Stimulated activated CD8-positive, alpha-beta memory T cell treated with anti-CD3 and anti-CD28 coated beads, Interleukin-15, amount 100 ng/mL, for 1 hour (primary cell): Measurements from ENCODE around the gene KLHDC10.
A peak's percentile ranks its signal among the peaks of the same experiment; 100 is the strongest.
"Not testable (repeated sequence)": the region's sequence is repeated elsewhere in the genome, so short reads cannot be mapped to it uniquely, and the experiment has no call there.

ENCODE experiments used
- DNase-seq: peaks from one replicate; pipeline ENCODE4 v3.0.0-alpha.2; 2020; ENCODE audit warnings: low read depth

KLHDC10 gene

GRCh38 chr7:130069978-130070860 is at the start of gene KLHDC10:
TSS of gene KLHDC10 (plus strand) at chr7:130070534. CDS start at chr7:130070644, 110 bp downstream.
- DNase-seq, result peak; percentile 94

- DNase-seq, result no peak
Measured at GRCh38 chr7:130021105-130021834, 49.1 kb upstream of the KLHDC10 start.

- no peak for DNase-seq
Measured at GRCh38 chr7:130022115-130022514, 48.2 kb upstream of the KLHDC10 start.

DNA sequence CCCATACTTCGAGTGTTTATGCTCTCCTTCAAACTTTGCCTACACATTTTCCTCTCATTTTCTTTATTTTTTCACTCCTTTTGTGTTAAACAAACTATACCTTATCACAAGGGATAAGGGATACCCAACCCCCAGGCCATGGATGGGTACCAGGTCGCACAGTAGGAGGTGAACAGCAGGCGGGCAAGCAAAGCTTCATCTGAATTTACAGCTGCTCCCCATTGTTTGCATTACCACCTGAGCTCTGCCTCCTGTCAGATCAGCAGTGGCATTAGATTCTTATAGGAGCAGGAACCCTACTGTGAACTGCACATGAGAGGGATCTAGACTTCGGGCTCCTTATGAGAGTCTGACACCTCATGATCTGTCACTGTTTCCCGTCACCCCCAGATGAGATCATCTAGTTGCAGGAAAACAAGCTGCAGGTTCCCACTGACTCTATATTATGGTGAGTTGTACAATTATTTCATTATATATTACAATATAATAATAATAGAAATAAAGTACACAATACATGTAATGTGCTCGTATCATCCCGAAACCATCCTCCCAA is 47.6 kb upstream of the KLHDC10 start:
- DNase-seq, result no peak

DNA sequence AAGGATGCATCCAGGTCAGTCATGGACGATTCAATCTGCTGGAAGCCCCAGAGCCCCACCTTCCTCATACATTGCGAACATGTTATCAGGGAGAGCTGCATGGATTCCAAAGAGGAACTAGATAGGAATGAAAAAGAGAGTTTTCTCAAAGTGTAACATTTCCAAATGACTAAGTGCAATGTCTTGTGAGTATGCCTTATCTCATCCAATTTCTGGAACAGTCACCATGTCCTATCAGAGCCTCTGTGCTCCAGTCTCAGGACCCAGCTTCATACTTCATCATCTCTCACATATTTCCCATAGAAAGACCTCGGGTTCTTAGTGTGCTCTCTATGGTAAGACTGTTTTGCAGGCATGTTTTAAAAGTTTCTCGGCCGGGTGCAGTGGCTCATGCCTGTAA is 45.9 kb upstream of the KLHDC10 start:
- no peak for DNase-seq

GRCh38 chr7:130032698-130033097 is 37.6 kb upstream of the KLHDC10 start:
- no peak for DNase-seq

GRCh38 chr7:130037703-130038102 is 32.6 kb upstream of the KLHDC10 start:
- DNase-seq, result no peak

DNA sequence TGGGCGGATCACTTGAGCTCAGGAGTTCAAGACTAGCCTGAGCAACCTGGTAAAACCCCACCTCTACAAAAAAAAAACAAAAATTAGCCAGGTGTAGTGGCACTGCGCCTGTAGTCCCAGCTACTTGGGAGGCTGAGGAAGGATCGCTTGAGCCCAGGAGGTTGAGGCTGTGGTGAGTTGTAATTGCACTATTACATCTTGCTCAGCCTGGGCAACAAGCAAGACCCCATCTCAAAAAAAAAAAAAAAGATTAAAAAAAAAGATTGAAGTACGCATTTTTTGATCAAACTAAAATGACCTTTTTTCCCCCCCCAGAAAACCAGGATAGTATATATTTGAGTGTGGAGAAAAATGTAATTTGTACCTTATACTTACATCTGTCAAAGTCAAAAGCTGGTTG is 29.8 kb upstream of the KLHDC10 start:
- DNase-seq, result no peak

DNA sequence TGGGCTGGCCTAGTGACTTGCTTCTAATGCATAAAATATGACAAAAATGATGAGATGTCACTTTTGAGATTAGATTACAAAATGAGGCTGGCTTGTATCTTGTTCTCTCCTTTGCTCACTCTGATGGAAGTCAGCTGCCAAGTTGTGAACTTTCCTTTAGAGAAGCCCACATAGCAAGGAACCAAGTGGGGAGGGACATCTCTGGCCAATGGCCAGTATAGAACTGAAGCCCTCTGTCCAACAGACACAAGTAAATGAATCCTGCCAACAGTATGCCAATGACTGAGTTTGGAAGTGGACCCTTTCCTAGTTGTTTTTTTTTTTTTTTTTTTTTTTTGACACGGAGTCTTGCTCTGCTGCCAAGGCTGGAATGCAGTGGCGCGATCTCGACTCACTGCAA is 22.5 kb upstream of the KLHDC10 start:
- no peak for DNase-seq

DNA sequence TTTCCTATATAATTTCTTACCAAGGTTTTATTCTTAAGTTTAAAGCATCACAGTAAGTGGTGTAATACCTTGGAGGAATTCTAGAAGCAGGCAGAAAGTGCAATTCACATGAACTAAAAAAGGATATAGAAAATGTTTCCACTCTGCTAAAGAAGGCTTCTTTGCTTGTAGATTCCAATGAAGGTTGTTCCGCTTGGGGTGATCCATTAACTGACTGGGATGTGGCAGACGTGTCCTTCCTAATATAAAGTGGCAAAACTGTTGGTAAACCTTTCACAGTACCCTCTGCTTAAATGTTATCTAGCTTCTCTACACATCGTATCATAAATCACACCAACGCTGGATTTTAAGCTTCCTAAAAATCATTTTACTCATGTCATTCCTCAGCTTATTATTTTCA is 21.4 kb upstream of the KLHDC10 start:
- DNase-seq, result no peak

DNA sequence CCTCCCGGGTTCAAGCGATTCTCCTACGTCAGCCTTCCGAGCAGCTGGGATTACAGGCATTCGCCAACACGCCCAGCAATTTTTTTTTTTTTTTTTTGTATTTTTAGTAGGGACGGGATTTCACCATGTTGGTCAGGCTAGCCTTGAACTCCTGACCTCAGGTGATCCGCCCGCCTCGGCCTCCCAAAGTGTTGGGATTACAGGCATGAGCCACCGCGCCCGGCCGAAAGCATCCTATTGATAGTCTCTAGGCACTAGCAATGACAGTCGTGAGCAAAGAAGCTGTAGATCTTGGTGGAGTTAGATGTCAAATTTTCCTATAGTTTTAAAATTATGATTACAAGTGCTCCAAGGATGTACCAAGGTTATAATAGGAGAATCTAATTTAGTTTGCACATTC is 18.1 kb upstream of the KLHDC10 start:
- DNase-seq, result not testable (repeated sequence)

- not testable (repeated sequence) for DNase-seq
Measured at GRCh38 chr7:130055198-130055597, 15.1 kb upstream of the KLHDC10 start.

DNA sequence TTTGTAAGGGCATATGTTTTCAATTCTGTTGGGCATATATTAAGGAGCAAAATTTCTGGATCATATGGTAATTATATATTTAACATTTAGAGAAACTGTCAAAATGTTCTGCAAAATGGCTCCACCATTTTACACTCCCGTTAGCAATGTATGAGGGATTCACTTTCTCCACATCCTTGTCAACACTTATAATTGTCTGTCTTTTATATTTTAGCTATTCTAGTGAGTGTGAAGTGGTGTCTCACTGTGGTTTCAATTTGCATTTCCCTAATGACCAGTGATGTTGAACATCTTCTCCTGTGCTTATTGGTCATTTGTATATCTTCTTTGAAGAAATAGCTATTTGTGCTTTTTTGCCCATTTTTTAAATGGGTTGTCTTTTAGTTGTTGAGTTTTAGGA is 8.1 kb upstream of the KLHDC10 start:
- no peak for DNase-seq

GRCh38 chr7:130063036-130063435 is 7.3 kb upstream of the KLHDC10 start:
- peak; percentile 62 for DNase-seq

DNA sequence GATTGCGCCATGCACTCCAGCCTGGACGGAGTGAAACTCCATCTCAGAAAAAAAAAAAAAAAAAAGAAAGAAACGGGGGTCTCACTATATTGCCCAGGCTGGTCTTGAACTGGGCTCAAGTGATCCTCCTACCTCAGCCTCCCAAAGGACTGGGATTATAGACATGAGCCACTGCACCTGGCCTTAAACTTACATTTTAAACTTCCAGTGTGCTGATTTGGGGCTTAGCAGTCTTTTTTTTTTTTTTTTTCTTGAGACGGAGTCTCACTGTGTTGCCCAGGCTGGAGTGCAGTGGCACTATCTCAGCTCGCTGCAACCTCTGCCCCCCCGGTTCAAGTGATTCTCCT is 5.8 kb upstream of the KLHDC10 start:
- DNase-seq, result not testable (repeated sequence)

GRCh38 chr7:130065500-130066152 is 4.7 kb upstream of the KLHDC10 start:
- DNase-seq, result no peak

DNA sequence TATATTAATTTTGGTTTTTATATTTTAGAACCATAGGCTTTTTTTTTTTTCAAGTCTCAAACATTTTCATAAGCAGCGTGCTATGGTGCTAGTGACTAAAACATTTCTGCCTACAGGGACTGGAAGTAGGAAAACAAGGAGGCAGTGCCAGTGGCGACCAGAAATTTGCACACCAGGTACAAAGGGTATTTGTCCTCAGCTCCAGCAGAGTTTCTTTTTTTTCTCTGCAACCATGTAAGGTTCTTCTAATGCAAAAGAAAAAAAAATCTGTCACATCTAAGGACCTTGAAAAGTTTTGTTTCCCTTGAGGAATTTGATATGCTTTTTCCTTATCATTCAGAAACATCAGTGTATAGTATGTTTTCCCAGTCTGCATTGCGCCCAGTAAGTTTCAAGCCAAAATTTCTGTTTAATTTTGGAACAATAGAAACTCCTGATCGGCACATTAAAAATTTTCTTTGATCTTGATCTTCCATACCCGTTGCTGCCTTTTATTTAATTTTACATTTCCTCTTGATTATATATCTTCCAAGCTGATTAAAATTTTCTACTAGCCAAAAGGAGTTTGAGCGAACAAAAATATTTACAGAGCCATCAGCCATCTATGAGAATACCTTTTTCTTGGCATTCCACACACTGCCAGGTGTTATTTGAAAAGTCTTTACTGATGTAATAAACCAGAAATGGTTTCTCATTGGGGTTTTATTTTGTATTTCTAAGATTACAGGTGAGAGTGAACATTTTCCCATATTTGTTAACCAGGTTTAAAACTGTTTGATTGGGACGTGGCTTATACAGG is 956 bp upstream of the KLHDC10 start:
- no peak for DNase-seq

- no peak for DNase-seq
Measured at GRCh38 chr7:130070861-130071622, 708 bp downstream of the KLHDC10 start.

DNA sequence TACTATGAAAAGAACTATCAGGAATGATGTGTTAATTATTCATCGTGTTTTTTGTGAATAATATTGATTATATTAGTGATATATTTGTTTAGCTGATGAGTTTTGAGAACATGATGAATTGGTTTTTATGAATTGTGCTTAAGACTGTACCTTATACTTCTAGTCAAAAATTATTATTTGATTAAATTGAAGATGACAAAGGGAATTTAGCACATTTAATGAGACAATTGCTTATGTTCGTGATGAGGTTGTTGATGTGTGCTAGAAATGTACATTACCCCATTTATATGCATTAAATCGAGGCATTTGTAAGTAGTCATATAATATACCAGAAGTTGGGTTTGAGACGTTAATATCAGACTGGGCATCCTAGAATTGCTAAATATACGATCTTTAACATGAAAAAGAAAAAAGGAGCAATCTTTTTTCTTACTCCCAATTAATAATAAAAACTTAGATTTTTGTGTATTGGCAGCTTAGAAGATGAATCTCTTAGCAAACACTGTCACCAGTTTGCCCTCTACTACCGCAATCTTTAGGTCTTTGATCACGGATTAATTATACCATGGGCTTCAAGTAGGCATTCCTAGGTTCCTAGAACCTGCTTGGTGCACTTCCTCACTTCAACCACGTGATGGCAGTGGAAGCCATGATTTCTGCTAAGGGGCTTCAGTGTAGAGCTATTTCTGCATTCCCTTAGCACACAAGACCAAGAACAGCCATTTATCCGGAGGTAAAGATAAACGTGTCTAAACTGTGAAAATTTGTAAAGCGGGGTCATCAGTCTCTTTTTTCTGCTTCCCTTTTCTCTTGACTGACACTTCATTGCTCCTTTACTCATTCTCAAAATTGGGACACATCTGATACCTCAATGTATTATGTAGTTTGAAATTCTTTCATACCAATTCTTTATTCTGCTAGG is 1.6 kb downstream of the KLHDC10 start:
- peak; percentile 21 for DNase-seq
